ENCODE results near the gene ZFR.
"Not testable (repeated sequence)": the region's sequence is repeated elsewhere in the genome, so short reads cannot be mapped to it uniquely, and the experiment has no call there.

ZFR gene

GRCh38 chr5:32405507-32405906, 39.0 kb downstream of the ZFR start:
- DNase-seq, result no peak

GRCh38 chr5:32403760-32404159, 40.8 kb downstream of the ZFR start:
- no peak for DNase-seq

GRCh38 chr5:32400401-32400800, 44.1 kb downstream of the ZFR start:
- DNase-seq, result no peak

- DNase-seq, result not testable (repeated sequence)
These were observed 45.8 kb downstream of the ZFR start for GRCh38 chr5:32398754-32399153.

GRCh38 chr5:32394981-32395380, 49.6 kb downstream of the ZFR start:
- no peak for DNase-seq

GRCh38 chr5:32392039-32392438, 52.5 kb downstream of the ZFR start:
- DNase-seq, result no peak

- no peak for DNase-seq
These were observed 53.5 kb downstream of the ZFR start for GRCh38 chr5:32390819-32391591.

- no peak for DNase-seq
These were observed 56.0 kb downstream of the ZFR start for GRCh38 chr5:32388432-32389129.

GRCh38 chr5:32387841-32388240, 56.7 kb downstream of the ZFR start:
- DNase-seq, result no peak

GRCh38 chr5:32387211-32387610, 57.3 kb downstream of the ZFR start:
- no peak for DNase-seq

GRCh38 chr5:32384621-32385020, 59.9 kb downstream of the ZFR start:
- DNase-seq, result no peak

- no peak for DNase-seq
These were observed 61.0 kb downstream of the ZFR start for GRCh38 chr5:32383586-32383985.

GRCh38 chr5:32383065-32383464, 61.5 kb downstream of the ZFR start:
- no peak for DNase-seq

- no peak for DNase-seq
These were observed 65.1 kb downstream of the ZFR start for GRCh38 chr5:32379421-32379820.

GRCh38 chr5:32378966-32379365, 65.6 kb downstream of the ZFR start:
- DNase-seq, result no peak

GRCh38 chr5:32369542-32370155, 74.9 kb downstream of the ZFR start:
- no peak for DNase-seq

GRCh38 chr5:32369032-32369431, 75.5 kb downstream of the ZFR start:
- no peak for DNase-seq

- not testable (repeated sequence) for DNase-seq
These were observed 77.3 kb downstream of the ZFR start for GRCh38 chr5:32367271-32367670.

- DNase-seq, result no peak
These were observed 78.9 kb downstream of the ZFR start for GRCh38 chr5:32365623-32366022.

GRCh38 chr5:32363030-32363429, 81.5 kb downstream of the ZFR start:
- DNase-seq, result no peak

GRCh38 chr5:32362527-32362926, 82.0 kb downstream of the ZFR start:
- no peak for DNase-seq

- no peak for DNase-seq
These were observed 83.6 kb downstream of the ZFR start for GRCh38 chr5:32360906-32361305.

- no peak for DNase-seq
These were observed 85.9 kb downstream of the ZFR start for GRCh38 chr5:32358611-32359010.

GRCh38 chr5:32357658-32358057, 86.9 kb downstream of the ZFR start:
- no peak for DNase-seq

All from activated CD4-positive, alpha-beta T cell treated with anti-CD3 and anti-CD28 coated beads, Interleukin-2, amount 50 U/mL, for 4 hours (primary cell).